Astrocyte (in vitro differentiated cells and primary cell): Measurements from ENCODE around the gene PADI2.

Experiments
- CTCF ChIP-seq: IDR thresholded peaks from 2 replicates; pipeline ENCODE4 v1.5.1; 2011; ENCODE audit warnings: low read depth, mild to moderate bottlenecking, inconsistent platforms, low read length, moderate library complexity; ENCODE audit not compliant: insufficient read depth
- EZH2 ChIP-seq: IDR thresholded peaks from 2 replicates; pipeline ENCODE4 v1.6.1; 2012; ENCODE audit warnings: mild to moderate bottlenecking, low read length, inconsistent platforms; ENCODE audit not compliant: insufficient read depth

GRCh38 chr1:17028662-17029188 is 90.5 kb downstream of the PADI2 start:
- no peak for TF ChIP-seq CTCF
- no peak for TF ChIP-seq EZH2
